Fibroblast of lung (primary cell): ENCODE results near the gene FAM110D.

ENCODE experiments used
- EZH2 ChIP-seq: IDR thresholded peaks from 2 replicates; pipeline ENCODE4 v1.5.1; 2012; ENCODE audit warnings: low read length, control low read depth, mild to moderate bottlenecking; ENCODE audit errors: missing control alignments
- TF ChIP-seq, protein P1 (sequence below), 2 donors: IDR thresholded peaks in 1 of 2; conservative IDR thresholded peaks in 1 of 2; 1 replicate in 1 of 2; 2 replicates in 1 of 2; pipeline ENCODE4 v1.5.1; 2011 to 2012; ENCODE audit warnings: low read length in 2 of 2, control low read depth in 1 of 2, inconsistent platforms in 1 of 2, low read depth in 1 of 2, mild to moderate bottlenecking in 1 of 2

DNA sequence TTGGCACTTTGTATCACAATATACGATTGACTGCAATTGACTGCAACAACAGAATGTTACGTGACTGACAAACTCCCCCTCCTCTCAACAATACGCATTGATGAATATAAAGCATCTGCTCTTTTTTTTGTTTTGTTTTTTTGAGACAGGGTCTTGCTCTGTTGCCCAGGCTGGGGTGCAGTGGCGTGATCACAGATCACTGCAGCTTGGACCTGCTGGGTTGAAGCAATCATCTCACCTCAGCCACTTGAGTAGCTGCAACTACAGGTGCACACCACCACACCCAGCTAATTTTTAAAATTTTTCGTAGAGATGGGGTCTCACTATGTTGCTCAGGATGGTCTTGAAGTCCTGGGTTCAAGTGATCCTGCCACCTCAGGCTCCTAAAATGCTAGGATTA is 53.8 kb downstream of the FAM110D start:
- TF ChIP-seq, protein P1, sequence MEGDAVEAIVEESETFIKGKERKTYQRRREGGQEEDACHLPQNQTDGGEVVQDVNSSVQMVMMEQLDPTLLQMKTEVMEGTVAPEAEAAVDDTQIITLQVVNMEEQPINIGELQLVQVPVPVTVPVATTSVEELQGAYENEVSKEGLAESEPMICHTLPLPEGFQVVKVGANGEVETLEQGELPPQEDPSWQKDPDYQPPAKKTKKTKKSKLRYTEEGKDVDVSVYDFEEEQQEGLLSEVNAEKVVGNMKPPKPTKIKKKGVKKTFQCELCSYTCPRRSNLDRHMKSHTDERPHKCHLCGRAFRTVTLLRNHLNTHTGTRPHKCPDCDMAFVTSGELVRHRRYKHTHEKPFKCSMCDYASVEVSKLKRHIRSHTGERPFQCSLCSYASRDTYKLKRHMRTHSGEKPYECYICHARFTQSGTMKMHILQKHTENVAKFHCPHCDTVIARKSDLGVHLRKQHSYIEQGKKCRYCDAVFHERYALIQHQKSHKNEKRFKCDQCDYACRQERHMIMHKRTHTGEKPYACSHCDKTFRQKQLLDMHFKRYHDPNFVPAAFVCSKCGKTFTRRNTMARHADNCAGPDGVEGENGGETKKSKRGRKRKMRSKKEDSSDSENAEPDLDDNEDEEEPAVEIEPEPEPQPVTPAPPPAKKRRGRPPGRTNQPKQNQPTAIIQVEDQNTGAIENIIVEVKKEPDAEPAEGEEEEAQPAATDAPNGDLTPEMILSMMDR (conservative IDR thresholded peaks at IDR 0.05 in 1 of 2, IDR thresholded peaks at IDR 0.05 in 1 of 2; ENCODE audit: low read depth in 1 of 2, low read length in 2 of 2): no peak
- no peak for TF ChIP-seq EZH2
